Peyer's patch (tissue), 4 donors: ENCODE measurements around the gene STK39. TPM values are rescaled to one million over a fixed set of nuclear protein-coding genes. Genes with fewer than 3 reads are reported as not detected.
A peak's percentile ranks its signal among the peaks of the same experiment; 100 is the strongest.

Experiments used
- DNase-seq, 3 donors: peaks; one replicate each; pipeline ENCODE4 v3.0.0-alpha.2; 2017 to 2019
- H3K27ac ChIP-seq, 4 donors: fragments of 200-600 bp; sonication (generic); one replicate each; pipeline ENCODE4 v1.5.1; 2016 to 2019
- H3K27me3 ChIP-seq, 2 donors: fragments of 200-600 bp; sonication (generic); one replicate each; pipeline ENCODE4 v1.5.1; 2019
- H3K36me3 ChIP-seq, 3 donors: fragments of 200-600 bp; sonication (generic); one replicate each; pipeline ENCODE4 v1.5.1; 2016 to 2019
- H3K4me1 ChIP-seq, 4 donors: fragments of 200-600 bp; sonication (generic); one replicate each; pipeline ENCODE4 v1.5.1; 2016 to 2019
- H3K4me3 ChIP-seq, 4 donors: fragments of 200-600 bp; sonication (generic); 1 replicate in 3 of 4; 2 replicates in 1 of 4; pipeline ENCODE4 v1.5.1; 2016 to 2019; ENCODE audit warnings: mild to moderate bottlenecking in 1 of 4
- H3K9me3 ChIP-seq, 4 donors: fragments of 200-600 bp; sonication (generic); one replicate each; pipeline ENCODE4 v1.5.1; 2016 to 2019; ENCODE audit warnings: mild to moderate bottlenecking in 1 of 4
- POLR2A ChIP-seq, 2 donors: fragments of 450-650 bp; IDR thresholded peaks; one replicate each; pipeline ENCODE4 v1.5.1; 2017; ENCODE audit warnings: antibody characterized with exemption in 2 of 2, mild to moderate bottlenecking in 2 of 2, moderate library complexity in 2 of 2
- total RNA-seq, 4 donors: library from RNA; depleted of rRNA; stranded (reverse); fragments of >200 nt; gene quantifications; one replicate each; pipeline ENCODE4 v1.1.0, GENCODE V29; 2016
- TF ChIP-seq, protein P1 (sequence below), 6 experiments: fragments of 450-650 bp in 4 of 6; fragments of 200-600 bp in 2 of 6; sonication (generic) in 1 of 6; IDR thresholded peaks; one replicate each; pipeline ENCODE4 v1.5.1; 2017 to 2019; ENCODE audit warnings: antibody characterized with exemption in 6 of 6, mild to moderate bottlenecking in 3 of 6, moderate library complexity in 1 of 6

The STK39 gene
- total RNA-seq, 4 donors from 2014 or later, result 39.6 to 55.9 (median 51.0) TPM

DNA sequence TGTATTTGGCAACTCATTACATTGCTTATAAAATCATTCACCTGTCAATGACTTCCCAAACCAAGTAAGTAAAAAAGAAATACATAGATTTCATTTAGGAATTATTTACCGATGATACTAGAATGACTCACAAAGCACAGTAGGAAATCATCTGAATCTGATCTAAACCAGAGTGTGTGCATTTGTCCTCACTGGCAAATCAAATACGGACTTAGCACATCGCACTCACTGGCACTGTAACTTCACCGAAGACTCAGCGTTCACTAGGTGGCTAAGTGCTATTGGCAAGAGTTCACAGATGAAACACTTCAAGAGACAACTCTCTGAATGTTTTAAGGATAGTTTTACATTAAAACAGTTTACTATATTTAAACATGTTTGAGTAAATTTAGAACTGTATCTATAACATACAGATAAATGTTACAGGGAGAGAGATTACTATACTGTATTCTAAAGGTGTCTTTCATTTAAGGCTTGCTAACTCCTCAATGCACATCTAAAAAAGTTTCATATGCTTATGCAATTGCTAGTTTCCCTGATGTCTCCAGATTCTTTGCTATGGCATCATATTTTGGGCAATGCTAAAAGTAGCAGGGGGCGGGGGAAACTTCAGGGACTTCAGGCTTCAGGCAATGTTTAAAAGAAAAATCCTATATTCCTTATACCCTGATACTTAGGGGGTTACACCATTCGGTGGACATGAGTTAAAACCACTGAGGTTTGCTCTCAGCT is 48.8 kb downstream of the STK39 start:
- TF ChIP-seq, protein P1, sequence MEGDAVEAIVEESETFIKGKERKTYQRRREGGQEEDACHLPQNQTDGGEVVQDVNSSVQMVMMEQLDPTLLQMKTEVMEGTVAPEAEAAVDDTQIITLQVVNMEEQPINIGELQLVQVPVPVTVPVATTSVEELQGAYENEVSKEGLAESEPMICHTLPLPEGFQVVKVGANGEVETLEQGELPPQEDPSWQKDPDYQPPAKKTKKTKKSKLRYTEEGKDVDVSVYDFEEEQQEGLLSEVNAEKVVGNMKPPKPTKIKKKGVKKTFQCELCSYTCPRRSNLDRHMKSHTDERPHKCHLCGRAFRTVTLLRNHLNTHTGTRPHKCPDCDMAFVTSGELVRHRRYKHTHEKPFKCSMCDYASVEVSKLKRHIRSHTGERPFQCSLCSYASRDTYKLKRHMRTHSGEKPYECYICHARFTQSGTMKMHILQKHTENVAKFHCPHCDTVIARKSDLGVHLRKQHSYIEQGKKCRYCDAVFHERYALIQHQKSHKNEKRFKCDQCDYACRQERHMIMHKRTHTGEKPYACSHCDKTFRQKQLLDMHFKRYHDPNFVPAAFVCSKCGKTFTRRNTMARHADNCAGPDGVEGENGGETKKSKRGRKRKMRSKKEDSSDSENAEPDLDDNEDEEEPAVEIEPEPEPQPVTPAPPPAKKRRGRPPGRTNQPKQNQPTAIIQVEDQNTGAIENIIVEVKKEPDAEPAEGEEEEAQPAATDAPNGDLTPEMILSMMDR (IDR thresholded peaks at IDR 0.05), result no peak
- TF ChIP-seq POLR2A (IDR thresholded peaks at IDR 0.05), result no peak
- no peak overlapping the region for H3K27ac ChIP-seq

DNA sequence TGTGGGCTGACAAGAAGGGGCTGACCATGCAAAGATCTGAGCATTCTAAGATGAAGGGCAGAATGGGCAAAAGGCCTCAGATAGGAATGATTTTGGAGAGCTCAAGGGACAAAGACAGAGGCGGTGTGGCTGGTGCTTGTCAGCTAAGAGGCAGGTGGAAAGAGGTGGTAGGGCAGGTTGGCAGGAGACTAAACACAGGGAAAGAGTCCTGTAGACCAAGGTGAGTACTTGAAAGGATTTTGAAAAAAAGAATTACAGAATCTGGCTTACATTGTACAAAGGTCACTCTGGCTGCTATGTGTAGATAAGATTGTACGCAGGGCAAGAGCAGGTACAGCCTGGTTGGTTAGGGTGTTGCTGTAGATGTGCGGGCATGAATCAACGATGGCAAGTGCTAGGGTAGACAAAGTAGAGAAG is 50.6 kb downstream of the STK39 start:
- H3K27ac ChIP-seq, result peak overlapping the region in 2 of 4 donors; percentile 65 to 77
- H3K27me3 ChIP-seq, result no peaks in the 10 kb centered on the region
- H3K4me1 ChIP-seq, result peaks cover 0 to 42% (median 8%) of the 10 kb centered on the region in 4 donors
- TF ChIP-seq POLR2A (IDR thresholded peaks at IDR 0.05), result no peak
- TF ChIP-seq, protein P1 (IDR thresholded peaks at IDR 0.05), result peak in 1 of 6 experiments; percentile 6
- H3K4me3 ChIP-seq, result no peak overlapping the region
- H3K36me3 ChIP-seq, result no peaks in the 10 kb centered on the region
- DNase-seq, result peak in 1 of 3 donors; percentile 65
- no peaks in the 10 kb centered on the region for H3K9me3 ChIP-seq

More for the DNA sequence above, 48.8 kb downstream of the STK39 start:
- Histone ChIP-seq H3K36me3 (no peaks in the 10 kb centered on the region), H3K27me3 (no peaks in the 10 kb centered on the region), H3K4me3 (no peak overlapping the region), H3K4me1 (peaks cover 0 to 23% (median 1%) of the 10 kb centered on the region in 4 donors), H3K9me3 (no peaks in the 10 kb centered on the region)
- no peak for DNase-seq

DNA sequence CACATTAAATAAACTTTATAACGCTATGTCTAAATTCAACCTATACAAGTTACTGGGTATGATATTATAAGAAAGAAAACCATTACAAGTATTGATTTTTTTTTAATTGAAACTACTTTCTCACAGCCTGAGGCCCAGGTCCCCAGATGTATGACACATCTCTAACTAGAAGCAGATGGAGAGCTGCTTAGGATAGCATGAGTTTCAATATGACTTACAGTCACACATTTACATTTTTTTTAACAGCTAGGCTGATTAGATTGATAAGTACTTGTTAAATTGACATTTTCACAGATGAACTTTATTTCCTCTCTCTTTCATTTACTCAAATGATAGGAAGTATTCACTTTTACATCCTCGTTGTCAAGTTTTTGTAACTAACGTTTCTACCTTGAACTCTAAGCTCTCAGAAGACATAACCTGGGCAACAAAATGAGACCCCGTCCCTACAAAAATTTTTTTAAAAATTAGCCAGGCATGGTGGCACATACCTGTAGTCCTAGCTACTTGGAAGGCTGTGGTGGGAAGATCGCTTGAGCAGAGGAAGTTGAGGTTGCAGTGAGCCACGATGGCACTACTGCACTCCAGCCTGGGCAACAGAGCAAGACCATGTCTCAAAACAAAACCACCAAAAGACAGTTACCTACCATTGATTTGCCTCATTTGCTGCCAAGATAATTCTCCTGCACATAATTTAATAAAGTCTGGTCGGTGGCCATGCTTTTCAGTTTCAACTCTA is 52.4 kb downstream of the STK39 start:
- H3K36me3 ChIP-seq, result no peaks in the 10 kb centered on the region
- no peaks in the 10 kb centered on the region for H3K9me3 ChIP-seq
- no peak for TF ChIP-seq POLR2A (IDR thresholded peaks at IDR 0.05)
- TF ChIP-seq, protein P1 (IDR thresholded peaks at IDR 0.05), result no peak
- peak in 1 of 3 donors; percentile 61 for DNase-seq
- H3K4me3 ChIP-seq, result no peak overlapping the region
- peak overlapping the region in 1 of 4 donors; percentile 13 for H3K27ac ChIP-seq
- peaks cover 0 to 59% (median 9%) of the 10 kb centered on the region in 4 donors for H3K4me1 ChIP-seq
- H3K27me3 ChIP-seq, result no peaks in the 10 kb centered on the region

DNA sequence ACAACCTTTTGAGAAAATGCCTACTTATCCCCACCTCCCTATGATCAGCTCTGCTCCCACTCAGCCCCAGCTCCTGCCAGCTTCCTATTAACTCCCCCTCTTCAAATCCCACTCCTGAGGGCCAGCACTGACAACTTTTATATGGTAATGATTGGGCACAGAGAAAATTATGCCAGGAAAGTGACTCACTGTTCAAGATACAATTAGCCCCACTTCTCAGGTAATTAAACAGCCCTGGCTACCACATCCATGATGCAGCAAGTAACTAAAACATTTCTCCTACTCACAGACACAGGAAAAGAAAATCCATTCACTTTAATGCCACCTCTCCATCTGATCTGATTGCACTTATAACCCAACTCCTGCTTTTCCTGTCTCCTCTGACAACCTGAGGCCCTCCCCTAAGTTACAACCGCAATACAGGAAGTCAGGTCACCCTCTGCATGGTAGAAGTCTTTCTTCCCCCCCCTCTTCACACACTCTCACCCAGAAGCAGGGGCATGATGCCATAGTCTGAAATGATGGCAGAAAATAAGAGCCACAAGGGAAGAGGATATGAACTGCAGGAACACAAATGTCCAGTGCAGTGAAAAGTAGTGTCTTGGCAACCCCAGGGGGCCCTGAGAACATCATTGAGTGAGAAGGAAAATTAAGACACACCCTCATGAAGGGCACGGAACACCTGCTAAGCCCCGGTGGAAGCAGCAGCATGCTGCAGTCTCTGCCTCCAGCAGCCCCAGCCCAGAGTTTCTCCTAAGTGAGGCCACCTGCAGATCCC is 54.4 kb downstream of the STK39 start:
- H3K36me3 ChIP-seq, result no peaks in the 10 kb centered on the region
- H3K4me3 ChIP-seq, result no peak overlapping the region
- TF ChIP-seq POLR2A (IDR thresholded peaks at IDR 0.05), result no peak
- TF ChIP-seq, protein P1 (IDR thresholded peaks at IDR 0.05), result no peak
- no peaks in the 10 kb centered on the region for H3K27me3 ChIP-seq
- H3K27ac ChIP-seq, result peak overlapping the region in 3 of 4 donors; percentile 12 to 72 (median 32)
- peak in 1 of 3 donors; percentile 27 for DNase-seq
- H3K9me3 ChIP-seq, result no peaks in the 10 kb centered on the region
- H3K4me1 ChIP-seq, result peaks cover 0 to 56% (median 9%) of the 10 kb centered on the region in 4 donors
